ENCODE measurements around the gene CLPSL1.

The CLPSL1 gene

GRCh38 chr6:35759426-35759825 is 21.4 kb upstream of the CLPSL1 start:
- no peak for DNase-seq

GRCh38 chr6:35765739-35766138 is 15.1 kb upstream of the CLPSL1 start:
- no peak for DNase-seq

DNA sequence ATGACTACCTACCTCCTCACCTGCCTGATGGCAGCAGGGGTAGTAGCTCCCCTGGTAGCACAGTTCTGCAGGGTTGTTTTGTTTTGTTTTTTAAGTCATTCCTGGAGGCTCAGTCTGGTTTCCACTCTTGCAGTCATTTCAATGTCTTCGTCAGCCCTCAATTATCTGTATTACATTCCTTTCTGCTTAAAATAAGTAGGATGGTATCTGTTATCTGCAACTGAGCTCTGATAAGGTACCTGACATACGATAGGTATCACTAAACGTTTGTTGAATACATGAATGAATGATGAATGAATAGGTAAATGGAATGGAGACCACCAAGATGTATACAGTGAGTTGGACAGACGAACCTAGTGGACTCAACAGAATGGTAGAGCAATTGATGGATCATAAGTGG is 11.6 kb upstream of the CLPSL1 start:
- DNase-seq: no peak

GRCh38 chr6:35771343-35771627 is 9.5 kb upstream of the CLPSL1 start:
- no peak for DNase-seq

- no peak for DNase-seq
These were observed 6.6 kb upstream of the CLPSL1 start for GRCh38 chr6:35774116-35774794.

DNA sequence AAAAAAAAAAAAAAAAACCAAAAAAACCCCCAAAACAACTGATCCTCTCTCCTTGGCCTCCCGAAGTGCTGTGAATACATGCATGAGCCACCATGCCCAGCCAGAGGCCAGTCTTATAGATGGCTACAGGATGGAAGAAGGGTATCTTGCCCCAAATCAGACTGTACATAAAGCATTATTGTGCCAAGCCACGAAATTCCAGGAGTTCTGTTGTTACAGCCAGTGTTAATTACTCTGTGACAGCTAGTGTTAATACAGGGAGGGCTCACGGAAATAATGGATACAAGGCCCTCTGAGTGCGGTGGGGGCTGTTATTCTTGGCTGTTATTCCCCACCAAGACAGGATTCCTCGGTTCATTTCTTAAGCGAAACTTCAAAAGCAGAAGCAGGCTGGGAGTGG is 5.8 kb upstream of the CLPSL1 start:
- DNase-seq: no peak

DNA sequence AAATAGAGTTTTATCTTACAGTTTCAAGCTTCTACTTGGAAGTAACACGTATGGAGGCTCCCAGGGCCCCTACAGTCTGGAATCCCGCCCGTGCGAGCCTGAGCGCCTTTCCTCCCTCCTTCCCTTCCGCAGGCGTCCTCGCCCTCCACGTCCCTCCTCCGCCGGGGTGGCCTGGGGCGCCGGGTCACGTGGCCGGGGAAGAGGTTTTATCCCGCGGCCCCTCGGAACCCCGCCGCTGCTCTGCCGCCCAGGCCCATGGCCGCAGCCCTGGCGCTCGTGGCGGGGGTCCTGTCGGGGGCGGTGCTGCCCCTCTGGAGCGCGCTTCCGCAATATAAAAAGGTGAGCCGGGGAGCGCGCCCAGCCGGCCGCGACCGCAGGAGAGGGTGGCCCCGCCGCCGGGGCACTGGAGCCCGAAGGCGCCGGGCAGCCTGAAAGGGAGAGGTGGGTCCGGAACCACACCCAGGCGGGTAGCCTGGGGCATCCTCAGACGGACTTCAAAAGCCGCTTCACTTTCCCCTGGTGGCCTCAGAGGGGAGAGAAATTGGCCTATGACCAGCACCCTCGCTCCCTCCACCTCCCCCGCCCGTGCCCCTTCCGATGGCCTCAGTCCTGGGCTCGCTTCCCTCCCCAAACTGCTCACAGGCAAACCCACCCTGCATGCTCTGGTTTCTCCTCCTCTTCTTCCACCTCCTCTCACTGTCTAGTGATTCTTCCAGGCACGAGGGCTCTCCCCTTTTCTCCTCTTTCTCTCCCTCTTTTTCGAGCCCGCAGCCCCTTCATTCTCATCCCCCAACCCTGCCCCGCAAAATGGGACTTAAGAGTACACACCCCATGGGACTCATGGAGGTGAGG is 4.2 kb upstream of the CLPSL1 start, which contains the start of gene CLPSL2:
Gene CLPSL2, plus strand, starts transcription at position 235 of the 852 bp plus-strand sequence. Its CDS starts 21 bp downstream, at position 256.
- DNase-seq: peak; percentile 44

DNA sequence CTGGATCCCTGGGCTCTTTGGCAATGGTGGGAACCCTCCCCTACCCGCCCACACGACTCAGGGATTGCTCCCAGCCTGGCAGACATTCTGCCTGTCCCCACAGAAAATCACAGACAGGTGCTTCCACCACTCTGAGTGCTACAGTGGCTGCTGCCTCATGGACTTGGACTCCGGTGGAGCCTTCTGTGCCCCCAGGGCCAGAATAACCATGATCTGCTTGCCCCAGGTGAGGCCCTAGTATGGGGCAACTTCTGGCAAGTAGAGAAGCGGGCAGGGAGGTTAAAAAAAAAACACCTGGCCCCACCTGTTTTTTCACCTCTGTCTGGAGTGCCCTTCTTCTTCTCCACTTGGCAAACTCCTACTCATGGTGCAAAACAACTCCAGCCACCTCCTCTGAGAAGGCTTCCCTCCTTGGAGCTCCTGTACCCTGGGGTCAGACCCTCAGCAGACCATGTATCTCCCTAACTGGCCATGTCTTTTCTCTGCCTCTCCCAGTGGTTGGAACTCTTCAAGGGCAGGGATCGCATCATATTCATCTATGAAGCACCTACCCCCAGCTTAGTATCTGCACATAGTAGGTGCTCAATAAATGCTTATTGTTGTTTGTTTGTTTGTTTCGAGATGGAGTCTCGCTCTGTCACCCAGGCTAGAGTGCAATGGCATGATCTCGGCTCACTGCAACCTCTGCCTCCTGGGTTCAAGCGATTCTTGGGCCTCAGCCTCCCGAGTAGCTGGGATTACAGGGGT is 3.3 kb upstream of the CLPSL1 start:
- no peak for DNase-seq

GRCh38 chr6:35778437-35778836 is 2.4 kb upstream of the CLPSL1 start:
- DNase-seq: no peak

DNA sequence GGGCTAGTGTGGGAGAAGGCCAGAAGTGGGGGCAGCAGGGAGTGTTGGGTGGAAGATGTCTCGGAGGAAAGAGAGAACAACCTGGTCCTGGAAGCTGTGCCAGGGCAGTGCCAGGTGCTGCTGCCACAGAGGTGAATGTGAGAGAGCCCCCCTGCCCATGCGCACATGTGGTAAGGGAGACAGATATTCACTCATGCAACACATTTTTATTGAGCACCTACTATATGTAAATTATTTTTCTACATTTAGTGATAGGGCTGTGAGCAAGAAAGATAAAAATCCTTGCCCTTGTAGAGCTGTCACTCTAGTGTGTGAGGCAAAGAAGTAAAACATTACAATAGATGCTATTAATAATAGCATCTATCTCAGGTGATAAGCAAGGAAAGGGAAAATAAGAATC is 471 bp downstream of the CLPSL1 start:
- DNase-seq: no peak

DNA sequence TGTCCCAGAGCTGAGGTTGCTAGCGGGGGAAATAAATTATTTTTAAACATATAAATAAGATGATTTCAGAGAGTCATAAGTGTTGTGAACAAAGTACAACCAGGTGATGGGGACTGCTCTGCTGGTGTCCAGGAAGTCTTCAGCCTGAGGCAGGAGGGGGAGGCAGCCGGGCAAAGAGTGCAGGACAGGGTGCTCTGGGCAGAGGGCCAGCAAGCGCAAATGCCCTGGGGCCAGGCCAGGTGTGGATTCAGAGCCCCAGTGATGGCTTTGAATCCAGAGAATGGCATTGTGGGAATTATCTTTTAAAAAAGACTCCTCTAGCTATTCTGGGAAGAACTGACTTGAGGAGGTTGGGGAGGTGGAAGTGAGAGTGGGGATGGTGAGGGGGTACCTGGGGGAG is 1.6 kb downstream of the CLPSL1 start:
- DNase-seq: no peak

DNA sequence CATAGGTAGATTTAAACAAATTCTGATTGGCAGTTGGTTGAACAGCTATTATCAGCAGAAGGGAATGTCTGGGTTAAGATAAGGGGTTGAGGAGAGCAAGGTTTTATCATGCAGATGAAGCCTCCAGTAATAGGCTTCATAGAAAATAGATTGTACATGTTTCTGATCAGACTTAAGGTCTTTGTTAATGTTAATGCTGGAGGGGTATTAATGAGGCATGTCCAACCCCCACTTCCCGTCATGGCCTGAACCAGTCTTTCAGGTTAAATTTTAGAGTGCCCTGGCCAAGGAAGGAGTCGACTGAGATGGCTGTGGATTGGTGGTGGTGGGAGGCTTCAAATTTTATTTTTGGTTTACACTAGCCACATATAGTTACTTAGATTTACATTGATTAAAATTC is 3.4 kb downstream of the CLPSL1 start:
- no peak for DNase-seq

DNA sequence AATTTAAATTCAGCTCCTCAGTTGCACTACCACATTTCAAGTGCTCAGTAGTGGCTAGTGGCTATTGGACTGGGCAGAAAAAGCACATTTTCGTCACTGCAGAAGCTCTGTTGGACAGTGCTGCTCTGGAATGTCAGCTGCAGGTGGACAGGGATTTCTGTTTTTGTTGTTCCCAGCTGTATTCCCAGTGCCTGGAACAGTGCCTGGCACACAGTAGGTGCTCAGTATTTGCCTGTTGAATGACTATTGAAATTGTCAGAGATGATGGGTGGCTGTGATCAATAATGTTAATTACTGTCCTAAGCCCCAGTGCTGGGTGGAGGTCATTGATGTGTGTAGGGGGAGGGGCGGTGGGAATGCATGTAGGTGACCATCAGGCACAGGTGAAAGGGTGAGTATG is 5.5 kb downstream of the CLPSL1 start:
- no peak for DNase-seq

GRCh38 chr6:35786810-35787209 is 6.0 kb downstream of the CLPSL1 start:
- no peak for DNase-seq

DNA sequence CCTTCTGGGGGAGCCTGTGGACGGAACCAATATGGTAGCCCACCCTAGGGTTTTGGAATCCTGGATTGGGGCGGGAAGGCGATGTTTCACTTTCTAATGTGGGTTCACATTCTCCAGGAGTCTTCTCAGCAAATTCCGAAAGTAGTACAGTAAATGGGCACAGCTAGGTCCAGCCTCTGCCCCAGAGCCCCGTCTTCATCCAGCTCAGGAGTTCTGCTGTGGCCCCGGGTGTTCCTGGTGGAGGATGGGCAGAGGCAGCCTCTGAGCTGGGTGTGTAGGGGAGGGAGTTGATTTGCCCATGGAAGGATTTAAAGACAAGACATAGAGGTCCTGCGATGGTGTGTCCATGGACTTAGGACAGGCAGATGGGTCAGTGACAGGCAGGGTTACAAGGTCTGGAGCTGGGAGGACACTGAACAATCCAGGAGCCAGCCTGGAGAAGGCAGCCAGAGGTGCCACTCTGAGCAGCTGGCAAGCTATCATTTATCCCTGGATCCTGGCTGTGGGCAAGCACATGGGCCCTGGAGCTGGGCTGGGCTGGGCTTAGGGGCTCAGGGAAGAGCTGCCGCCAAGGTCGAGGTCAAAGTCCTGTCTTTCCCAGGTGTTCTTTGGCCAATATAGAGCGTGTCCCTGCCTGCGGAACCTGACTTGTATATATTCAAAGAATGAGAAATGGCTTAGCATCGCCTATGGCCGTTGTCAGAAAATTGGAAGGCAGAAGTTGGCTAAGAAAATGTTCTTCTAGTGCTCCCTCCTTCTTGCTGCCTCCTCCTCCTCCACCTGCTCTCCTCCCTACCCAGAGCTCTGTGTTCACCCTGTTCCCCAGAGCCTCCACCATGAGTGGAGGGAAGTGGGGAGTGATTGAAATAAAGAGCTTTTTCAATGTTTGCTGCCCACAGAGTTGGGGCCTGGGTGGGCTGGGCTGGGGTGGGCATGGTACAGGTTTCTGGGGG is 6.7 kb downstream of the CLPSL1 start:
- no peak for DNase-seq

GRCh38 chr6:35788423-35788982 is 7.7 kb downstream of the CLPSL1 start:
- no peak for DNase-seq

DNA sequence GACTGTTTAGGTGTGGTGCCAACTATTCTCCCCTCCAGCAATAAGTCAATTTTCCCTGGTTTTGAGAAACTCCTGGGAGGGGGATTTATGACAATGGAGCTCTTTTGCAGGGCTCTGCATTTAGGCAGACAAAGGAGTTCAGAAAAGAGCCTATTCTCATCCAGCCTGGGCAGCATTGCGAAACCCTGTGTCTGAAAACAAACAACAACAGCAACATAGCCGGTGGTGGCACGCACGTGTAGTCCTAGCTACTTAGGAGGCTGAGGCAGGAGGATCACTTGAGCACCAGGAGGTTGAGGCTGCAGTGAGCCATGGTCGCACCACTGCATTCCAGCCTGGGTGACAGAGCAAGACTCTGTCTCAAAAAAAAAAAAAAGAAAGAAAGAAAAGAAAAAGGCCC is 9.9 kb downstream of the CLPSL1 start:
- DNase-seq: no peak

- DNase-seq: no peak
These were observed 14.0 kb downstream of the CLPSL1 start for GRCh38 chr6:35794536-35795452.

GRCh38 chr6:35795453-35796071 is 14.7 kb downstream of the CLPSL1 start:
- no peak for DNase-seq

GRCh38 chr6:35796236-35796635 is 15.4 kb downstream of the CLPSL1 start:
- DNase-seq: no peak

Measured in NCI-H2171 treated with DMSO at 0.1 percent for 48 hours (cell line).